BE2C (cell line): ENCODE results near the gene NKX2-1.

Experiments
- DNase-seq: peaks from one replicate; pipeline ENCODE4 v3.0.0-alpha.2; 2020
- H3K27me3 ChIP-seq: fragments of 250-450 bp; sonication (Bioruptor Pico); 2 replicates; pipeline ENCODE4 v1.5.1; 2020; ENCODE audit warnings: mild to moderate bottlenecking
- H3K36me3 ChIP-seq: fragments of 250-450 bp; sonication (Bioruptor Pico); 2 replicates; pipeline ENCODE4 v1.5.1; 2020; ENCODE audit warnings: mild to moderate bottlenecking
- H3K4me1 ChIP-seq: fragments of 250-450 bp; sonication (Bioruptor Pico); 2 replicates; pipeline ENCODE4 v1.5.1; 2020
- H3K4me3 ChIP-seq: 2 replicates; pipeline ENCODE4 v1.5.1; 2011; ENCODE audit warnings: low read depth, low read length
- H3K9me3 ChIP-seq: fragments of 250-450 bp; sonication (Bioruptor Pico); 2 replicates; pipeline ENCODE4 v1.5.1; 2020
- TF ChIP-seq, protein P1 (sequence below): IDR thresholded peaks from 2 replicates; pipeline ENCODE4 v1.5.1; 2012; ENCODE audit warnings: mild to moderate bottlenecking, low read depth, low read length

The NKX2-1 gene

GRCh38 chr14:36506732-36507614 lies 13.1 kb downstream of the NKX2-1 start:
- H3K4me1 ChIP-seq: no peaks in the 10 kb centered on the region
- H3K9me3 ChIP-seq: no peaks in the 10 kb centered on the region
- no peak overlapping the region for H3K4me3 ChIP-seq
- no peaks in the 10 kb centered on the region for H3K36me3 ChIP-seq
- peaks cover 91% of the 10 kb centered on the region for H3K27me3 ChIP-seq
- DNase-seq: no peak
- TF ChIP-seq, protein P1, sequence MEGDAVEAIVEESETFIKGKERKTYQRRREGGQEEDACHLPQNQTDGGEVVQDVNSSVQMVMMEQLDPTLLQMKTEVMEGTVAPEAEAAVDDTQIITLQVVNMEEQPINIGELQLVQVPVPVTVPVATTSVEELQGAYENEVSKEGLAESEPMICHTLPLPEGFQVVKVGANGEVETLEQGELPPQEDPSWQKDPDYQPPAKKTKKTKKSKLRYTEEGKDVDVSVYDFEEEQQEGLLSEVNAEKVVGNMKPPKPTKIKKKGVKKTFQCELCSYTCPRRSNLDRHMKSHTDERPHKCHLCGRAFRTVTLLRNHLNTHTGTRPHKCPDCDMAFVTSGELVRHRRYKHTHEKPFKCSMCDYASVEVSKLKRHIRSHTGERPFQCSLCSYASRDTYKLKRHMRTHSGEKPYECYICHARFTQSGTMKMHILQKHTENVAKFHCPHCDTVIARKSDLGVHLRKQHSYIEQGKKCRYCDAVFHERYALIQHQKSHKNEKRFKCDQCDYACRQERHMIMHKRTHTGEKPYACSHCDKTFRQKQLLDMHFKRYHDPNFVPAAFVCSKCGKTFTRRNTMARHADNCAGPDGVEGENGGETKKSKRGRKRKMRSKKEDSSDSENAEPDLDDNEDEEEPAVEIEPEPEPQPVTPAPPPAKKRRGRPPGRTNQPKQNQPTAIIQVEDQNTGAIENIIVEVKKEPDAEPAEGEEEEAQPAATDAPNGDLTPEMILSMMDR: no peak

DNA sequence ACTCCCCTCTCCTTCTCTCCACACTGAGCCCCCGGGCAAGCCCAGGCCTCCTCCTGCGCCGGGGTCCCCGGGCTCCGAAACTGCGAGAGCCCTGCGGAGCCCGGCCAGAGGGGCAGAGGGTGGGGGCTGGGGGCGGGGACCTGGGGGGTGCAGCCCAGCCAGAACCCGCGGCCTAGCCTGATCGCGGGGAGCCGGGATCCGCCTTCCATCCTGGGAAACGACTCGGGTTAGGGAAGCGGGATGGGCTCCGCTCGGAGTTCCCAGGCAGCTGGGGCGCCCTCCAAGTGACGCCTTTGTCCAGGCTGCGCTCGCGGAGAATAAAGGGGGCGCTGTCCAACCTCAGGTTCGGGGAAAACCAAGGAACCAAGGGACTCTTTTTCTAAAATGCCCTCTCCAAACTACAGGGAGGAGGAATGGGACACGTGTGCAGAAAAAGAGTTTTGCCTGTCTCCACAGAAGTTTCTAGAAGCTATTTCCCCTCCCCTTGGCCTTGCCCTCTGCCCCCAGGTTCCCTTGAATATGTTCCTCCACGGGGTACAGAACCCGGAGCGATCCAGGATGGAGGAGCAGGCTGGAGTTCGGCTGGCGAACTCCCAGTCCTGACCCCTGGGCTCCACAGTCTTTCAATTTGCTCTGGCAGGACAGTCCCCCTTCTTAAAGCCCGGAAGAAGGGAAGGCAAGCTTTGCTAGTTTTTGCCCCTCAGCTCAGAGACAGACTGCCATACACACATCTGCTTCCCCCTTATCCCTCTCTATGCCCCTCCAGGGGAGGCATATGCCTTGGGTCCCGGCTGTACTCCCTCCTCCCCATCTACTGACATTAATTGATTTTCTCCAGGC lies 13.9 kb downstream of the NKX2-1 start:
- DNase-seq: no peak
- H3K9me3 ChIP-seq: no peaks in the 10 kb centered on the region
- H3K4me3 ChIP-seq: no peak overlapping the region
- H3K36me3 ChIP-seq: no peaks in the 10 kb centered on the region
- peaks cover 90% of the 10 kb centered on the region for H3K27me3 ChIP-seq
- no peaks in the 10 kb centered on the region for H3K4me1 ChIP-seq
- TF ChIP-seq, protein P1: no peak

GRCh38 chr14:36505181-36505815 lies 14.7 kb downstream of the NKX2-1 start:
- H3K36me3 ChIP-seq: no peaks in the 10 kb centered on the region
- no peaks in the 10 kb centered on the region for H3K4me1 ChIP-seq
- TF ChIP-seq, protein P1: no peak
- no peak for DNase-seq
- no peak overlapping the region for H3K4me3 ChIP-seq
- H3K9me3 ChIP-seq: no peaks in the 10 kb centered on the region
- peaks cover 82% of the 10 kb centered on the region for H3K27me3 ChIP-seq

- H3K27me3 ChIP-seq: peaks cover 78% of the 10 kb centered on the region
These were observed 15.3 kb downstream of the NKX2-1 start for GRCh38 chr14:36504771-36505175.

DNA sequence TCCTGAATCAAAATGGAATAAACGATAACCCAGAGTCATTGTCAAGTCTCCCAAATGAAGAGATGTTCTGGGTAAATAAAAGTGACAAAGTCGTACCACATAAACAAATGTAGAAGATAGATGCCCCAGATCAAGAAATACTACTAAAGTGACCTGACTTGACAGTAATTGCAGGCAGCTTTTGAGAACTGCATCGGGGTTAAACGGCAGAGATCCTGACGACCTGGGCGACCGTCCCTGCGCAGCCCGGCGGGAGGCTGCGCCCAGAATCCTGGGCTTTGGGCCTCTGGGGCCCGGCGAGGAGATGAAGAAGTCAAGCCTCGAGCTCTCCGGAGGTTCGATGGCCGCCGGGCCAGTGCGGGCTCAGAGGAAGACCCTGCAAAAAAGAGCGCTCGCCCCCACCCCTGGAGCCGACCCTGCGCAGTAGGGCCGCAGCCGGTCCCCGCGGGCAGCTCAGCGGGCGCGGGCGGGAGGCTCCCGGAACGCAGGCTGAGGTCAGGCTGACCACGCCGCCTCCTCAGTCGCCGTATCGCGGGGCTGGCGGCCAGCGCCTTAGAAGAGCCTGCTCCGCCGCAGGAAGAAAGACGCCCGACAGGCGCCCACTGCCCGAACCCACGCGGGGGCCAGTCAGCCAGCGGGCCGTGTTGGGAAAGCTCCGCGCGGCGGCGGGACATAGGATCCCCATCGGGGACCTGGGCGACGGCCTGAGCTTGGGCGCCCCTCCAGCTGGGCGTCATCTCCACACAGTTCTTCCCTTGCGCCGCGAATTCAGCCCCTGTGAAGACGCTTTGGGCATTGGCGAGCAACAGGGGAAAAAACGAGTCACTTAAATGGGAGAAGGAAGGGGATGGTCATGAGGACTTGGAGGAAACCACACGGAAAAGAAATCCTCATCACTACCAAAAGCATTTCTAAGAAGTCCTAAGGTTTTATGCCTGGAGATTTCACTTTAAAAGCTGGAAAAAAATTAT lies 16.0 kb downstream of the NKX2-1 start:
- Histone ChIP-seq H3K4me1 (no peaks in the 10 kb centered on the region), H3K9me3 (no peaks in the 10 kb centered on the region), H3K4me3 (no peak overlapping the region), H3K27me3 (peaks cover 75% of the 10 kb centered on the region), H3K36me3 (no peaks in the 10 kb centered on the region)
- TF ChIP-seq, protein P1: no peak
- DNase-seq: no peak

More at GRCh38 chr14:36504771-36505175, 15.3 kb downstream of the NKX2-1 start:
- H3K36me3 ChIP-seq: no peaks in the 10 kb centered on the region
- H3K4me3 ChIP-seq: no peak overlapping the region
- TF ChIP-seq, protein P1: no peak
- no peaks in the 10 kb centered on the region for H3K9me3 ChIP-seq
- DNase-seq: no peak
- H3K4me1 ChIP-seq: no peaks in the 10 kb centered on the region
